DMS53 (cell line): Measurements from ENCODE around the gene PASK.
A peak's percentile ranks its signal among the peaks of the same experiment; 100 is the strongest.

Experiments used
- DNase-seq: peaks from one replicate; lab custom pipeline; 2025; lab: John Stamatoyannopoulos, UW

Gene PASK

DNA sequence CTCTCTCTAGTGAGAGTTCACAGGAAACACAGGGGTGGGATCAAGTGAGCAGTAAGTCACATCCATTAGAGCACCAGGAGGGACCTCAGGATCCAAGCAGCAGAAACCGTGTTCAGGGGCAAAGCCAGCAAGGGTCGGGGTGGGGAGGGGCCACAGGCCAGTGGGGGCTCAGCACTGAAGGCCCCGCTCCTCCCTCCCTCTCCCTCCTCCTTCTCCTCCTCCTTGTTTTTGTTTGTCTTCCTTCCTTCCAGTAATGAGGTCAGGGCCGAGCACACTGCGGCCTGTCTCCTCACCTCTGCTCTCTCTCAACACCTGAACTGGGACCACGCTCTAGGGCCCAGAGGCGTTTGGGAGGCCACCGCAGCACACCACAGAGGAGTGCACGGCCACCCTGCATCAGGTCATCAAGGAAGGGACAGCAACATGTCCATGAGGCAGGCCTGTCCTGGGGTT, 68.1 kb downstream of the PASK start:
- no peak for DNase-seq

DNA sequence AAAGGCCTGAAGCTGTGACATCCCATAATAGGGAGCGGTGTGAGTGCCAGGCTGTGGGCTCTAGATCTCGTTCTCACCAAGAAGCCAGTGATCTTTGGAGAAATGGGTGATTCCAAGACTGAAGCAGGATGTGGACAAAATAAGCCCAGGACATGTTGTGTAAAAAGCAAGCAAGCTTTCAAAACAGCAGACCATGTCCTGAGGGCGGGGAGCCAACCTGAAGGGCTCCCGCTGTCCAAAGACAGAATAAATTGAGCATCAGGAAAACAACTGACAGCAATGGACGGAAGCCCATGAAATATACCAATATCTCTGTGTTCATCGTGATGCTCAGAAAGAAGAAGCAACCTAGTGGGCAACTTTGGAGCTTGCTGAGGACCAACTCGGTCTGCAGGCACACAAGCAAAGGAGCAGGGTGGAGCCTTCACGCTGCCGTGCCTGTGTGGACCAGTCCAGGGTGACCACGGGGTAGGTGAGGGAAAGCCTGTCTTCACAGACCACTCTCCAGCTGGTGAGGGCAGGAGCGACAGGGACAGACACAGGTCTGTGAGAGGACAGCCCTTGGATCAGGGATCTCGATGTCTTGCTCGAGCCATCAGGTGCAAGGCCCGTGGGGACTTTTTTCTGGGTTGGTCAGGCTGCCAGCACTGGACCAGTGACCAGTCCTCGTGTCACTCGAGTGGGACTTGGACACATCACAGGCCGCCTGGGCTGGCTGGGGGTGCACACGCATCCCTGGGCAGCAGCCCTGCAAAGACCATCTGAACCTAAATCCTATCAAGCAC, 68.7 kb downstream of the PASK start:
- no peak for DNase-seq

DNA sequence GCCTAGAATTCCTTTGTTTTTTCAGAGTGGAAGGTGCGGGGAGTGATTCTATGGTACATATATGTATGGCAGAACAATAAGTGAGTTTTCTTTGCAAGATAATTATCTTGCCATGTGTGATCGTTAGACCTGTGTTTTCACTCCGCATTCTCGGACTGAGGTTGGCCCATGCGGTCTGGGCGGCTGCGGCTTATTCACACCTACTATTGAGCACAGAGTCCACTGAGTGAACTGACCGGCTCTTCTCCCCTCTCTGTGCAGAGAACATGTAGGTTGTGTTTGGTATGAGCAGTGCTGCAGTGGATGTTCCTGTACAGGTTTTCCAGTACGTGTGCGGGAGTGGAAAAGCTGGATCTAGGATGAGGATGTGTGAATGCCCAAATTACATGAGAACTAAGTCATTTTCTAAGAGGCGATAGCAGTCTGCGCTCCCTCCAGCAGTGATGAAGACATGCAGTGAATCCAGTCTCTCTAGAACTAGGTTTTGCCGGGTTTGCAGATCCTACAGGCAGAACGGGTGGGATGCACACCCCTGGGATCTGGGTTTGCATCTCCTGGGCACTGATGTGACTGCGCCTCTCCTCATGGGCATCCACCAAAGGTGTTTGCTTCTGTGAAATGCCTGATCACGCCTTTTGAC, 74.3 kb downstream of the PASK start:
- DNase-seq = no peak

DNA sequence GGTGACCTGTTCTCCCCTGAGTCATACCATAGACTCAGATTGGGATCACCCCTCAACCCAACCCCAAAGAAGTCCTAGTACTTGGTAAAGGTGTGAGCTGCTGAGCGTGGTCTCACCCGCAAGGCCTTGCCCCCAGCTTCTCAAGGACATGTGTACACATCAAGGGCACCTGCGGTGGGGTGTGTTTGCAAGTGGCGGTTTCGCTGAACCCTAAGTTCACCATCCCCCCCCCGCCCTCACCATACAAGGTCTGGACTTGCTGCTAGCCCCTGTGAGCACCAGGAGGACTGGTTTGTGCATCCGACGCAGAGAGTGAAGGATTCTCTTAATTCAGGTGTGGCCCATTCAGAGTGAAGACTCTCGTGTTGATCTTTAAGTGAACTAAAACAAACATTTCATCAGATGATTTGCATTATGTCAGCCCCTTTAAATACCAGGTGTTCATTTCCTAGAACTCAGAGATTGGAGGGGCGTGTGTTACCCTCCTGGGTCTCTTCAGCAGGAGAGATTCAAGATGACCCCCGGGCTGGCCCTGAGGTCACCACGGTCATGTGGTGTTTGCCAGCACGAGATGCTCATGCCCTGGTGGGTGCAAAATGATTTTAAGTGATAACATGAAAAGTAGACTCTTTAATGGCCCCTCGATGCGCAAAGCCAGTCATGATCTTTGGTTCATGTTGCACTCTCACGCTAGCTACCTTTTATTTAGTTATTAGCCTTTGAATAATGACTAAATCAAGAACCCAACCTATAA, 75.0 kb downstream of the PASK start:
- DNase-seq = no peak

DNA sequence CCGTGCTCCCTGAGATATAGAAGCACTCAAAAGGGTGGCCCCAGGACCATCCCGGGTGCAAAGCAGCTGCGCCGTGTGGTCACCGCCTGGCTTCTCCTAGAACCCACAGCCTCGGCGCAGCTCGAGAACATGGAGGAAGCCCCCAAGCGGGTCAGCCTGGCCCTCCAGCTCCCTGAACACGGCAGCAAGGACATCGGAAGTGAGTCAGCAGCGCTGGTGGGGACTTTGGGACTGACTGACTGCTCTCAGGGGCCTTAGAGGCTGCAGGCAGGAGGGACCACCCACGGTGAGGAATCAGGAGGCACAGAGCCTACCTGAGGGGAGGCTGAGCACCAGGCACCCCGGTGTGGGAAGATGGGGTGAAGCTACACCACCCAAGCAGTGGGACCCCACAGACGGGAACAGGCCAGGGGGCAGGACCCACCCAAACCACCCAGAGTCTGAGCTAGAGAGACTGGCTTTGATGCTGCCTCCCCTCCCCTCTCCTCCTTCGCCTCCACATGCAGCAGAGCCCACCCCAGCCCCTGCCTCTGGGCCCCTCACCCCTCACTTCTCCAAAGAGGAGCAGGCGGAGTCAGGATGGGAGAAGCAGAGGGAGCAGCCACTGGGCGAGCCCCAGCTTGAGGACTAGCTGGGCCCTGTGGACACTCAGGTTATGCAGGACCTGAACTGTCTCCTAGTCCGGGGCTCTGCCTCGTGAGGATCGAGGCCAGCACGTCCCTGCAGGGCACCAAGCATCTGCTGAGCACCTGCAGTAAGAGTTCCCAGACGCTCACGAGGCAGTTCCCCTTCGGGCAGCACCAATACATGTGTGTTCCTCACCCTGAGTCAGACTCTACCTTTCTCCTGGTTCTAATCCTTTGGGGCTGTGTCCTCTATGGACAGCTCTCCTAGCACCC, 75.9 kb downstream of the PASK start:
- no peak for DNase-seq

DNA sequence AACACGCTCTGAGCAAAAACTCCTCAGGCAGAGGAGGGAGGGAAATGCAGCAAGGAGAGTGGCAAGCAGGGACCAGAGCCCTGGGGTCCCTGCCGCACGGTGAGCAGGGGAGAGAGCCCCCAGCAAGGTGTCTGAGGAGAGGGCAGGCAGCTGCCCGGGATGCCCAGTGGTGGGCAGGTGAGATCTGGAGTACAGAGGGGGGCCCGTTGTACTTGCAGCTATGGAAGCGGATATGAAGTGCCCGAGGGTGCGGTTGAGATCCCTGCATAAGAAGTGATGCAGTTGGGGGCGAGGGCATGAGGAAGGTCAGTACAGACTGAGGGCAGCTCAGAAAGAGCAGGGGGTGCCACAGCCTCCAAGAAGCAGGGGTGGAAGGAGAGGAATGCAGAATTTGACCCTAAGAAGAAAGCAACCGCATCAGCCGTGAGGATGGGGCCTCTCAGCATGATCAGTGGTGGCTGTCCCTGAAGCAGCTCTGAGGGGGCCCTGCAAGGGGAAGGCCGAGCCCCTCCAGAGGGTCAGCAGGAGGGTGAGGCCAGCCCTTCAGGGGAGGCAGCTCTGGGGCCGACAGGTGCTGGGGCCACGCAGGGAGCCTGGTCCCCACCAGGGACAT, 76.6 kb downstream of the PASK start:
- no peak for DNase-seq

DNA sequence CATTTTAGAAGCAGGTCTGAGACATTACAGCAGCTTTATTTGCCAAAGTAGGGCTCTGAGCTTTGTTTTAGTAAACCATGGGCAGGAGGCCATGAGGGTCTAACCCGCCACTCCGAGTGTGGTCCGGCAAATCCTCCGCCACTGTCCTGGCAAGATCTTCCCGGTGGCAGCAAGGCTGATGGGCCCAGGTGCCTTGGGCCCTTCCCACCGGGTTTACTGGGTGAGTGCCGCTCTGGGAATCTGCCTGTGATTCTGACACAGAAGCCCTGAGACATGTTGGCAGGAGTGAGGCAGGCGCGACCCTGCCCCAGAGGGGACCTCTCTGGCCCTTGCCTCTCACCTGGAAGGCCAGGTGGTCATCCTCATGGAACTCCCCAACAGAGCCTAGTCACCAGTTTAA, 77.1 kb downstream of the PASK start:
- DNase-seq = no peak

DNA sequence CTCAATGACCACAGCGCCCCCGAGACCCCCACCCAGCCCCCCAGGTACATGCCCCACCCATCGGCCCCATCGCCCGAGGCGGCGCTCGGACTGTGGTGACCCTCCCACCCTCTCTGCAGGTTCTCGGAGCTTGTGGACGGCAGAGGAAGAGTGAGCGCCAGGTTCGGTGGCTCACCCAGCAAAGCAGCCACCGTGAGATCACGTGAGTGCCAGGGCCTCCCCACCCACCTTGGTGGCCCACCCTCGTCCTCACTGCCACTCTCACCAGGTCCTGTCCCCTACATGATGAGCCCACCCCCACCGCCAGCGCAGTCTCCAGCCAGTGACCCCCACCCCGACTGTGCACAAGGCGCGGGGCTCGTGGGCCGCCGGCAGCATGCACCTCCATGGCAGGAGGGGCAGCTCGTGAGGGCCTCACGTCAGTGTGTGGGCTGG, 77.6 kb downstream of the PASK start:
- DNase-seq = no peak

DNA sequence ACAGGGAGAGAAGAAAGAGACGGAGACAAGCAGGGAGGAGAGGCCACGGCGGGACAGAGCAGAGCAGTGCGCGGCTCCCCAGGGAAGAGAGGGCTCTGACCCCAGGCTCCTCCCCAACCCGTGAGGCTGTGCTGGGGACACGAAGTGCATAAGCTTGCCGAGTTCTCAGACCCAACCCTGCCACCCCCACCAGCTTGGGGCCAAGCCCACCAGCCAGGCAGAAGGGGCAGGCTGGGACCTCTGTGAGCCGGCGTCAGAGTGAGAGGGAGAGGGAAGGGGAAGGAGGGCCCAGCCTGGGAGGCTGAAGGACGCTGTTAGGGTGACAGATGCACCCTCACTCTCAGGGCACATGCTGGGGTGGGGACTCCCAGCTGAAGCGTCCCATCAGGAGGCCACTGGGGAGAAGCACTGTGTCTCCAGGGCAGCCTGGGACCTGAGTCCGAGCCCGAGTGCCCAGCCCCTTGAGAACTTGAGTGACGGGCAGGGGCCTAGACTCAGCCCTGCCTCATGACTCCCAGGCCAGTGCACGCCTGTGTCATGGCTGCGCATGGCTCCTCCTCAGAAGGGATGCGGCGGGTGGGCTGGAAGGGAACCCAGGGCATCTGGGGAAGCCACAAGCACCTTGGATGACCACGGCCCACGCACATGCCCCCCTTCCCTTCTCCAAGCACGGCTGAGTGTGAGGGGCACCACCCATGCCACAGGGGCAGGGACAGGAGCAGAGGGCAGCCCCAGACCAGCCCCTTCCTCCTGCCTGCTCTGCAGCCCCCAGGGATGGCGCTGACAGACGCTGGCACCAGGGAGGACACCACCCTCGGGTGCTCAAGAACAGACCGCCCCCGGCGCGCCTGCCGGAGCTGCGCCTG, 78.2 kb downstream of the PASK start:
- DNase-seq = no peak

DNA sequence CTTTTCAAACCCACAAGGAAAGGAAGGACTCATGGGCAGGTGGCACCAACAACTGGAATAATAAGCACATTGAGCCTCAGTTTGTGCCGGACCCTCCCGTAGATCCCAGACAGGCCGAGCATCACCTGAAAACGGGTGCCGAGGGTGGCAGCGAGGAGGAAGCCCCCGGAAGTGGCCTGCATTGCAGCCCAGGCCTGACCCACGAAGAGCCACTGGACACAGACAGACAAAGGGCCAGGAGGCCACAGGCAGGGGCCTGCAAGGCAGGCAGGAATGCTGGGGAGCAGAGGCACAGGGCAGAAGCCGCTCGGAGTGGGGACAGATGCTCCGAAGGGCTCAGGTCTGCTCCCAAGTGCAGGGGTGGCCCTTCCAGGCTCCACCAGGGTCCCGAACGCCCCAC, 78.9 kb downstream of the PASK start:
- DNase-seq = no peak

DNA sequence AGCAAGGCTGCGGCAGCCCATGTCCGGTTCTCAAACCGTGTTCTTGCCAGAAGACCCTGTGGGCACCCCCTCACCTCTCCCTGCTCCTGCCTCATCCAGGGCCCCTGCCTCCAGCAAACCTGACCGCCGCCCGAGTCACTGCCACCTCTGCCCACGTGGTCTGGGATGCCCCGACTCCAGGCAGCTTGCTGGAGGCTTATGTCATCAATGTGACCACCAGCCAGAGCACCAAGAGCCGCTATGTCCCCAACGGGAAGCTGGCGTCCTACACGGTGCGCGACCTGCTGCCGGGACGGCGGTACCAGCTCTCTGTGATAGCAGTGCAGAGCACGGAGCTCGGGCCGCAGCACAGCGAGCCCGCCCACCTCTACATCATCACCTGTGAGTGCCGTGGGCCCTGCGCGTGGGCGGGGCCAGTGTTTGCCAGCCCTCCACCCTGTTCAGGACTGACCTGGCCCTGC, 79.4 kb downstream of the PASK start:
- no peak for DNase-seq

DNA sequence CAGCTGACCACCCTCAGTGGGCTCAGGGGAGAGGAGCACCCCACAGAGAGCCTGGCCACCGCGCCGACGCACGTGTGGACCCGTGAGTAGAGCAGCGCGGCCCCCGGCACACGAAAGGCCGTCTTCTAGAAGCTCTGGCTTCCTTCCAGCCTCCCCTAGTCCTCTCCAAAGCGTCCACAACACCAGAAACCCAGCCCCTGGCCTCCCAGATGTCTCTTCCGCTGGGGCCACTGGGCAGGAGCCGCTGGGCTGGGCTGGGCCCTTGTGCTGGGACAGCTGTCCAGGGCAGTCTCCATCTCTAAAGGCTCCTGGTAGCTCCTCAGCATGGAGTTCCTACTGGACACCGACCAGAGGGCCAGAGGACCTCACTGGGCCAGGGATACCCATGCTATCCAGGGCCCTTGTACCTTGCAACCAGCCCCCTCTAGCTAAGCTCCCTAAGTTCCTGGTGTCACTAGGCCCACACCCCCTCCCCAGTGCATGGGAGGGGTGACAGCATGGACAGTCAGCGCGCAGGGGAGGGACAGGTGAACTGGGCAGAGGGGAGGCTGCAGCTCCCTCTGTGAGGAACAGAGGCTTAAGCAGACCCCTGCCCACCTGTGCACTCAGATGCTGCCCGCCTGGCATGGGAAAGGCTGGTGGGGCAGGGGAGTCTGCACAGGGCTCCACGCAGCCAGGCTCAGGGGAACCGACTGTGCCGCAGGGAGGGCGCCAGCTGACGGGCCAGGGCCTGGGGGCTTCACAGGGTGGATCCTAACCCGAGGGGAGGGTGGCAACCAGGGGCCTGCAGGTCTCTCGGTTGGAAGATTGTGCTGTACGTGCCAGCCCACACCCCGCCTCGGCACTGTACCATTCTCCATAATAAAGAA, 80.1 kb downstream of the PASK start:
- DNase-seq = no peak

DNA sequence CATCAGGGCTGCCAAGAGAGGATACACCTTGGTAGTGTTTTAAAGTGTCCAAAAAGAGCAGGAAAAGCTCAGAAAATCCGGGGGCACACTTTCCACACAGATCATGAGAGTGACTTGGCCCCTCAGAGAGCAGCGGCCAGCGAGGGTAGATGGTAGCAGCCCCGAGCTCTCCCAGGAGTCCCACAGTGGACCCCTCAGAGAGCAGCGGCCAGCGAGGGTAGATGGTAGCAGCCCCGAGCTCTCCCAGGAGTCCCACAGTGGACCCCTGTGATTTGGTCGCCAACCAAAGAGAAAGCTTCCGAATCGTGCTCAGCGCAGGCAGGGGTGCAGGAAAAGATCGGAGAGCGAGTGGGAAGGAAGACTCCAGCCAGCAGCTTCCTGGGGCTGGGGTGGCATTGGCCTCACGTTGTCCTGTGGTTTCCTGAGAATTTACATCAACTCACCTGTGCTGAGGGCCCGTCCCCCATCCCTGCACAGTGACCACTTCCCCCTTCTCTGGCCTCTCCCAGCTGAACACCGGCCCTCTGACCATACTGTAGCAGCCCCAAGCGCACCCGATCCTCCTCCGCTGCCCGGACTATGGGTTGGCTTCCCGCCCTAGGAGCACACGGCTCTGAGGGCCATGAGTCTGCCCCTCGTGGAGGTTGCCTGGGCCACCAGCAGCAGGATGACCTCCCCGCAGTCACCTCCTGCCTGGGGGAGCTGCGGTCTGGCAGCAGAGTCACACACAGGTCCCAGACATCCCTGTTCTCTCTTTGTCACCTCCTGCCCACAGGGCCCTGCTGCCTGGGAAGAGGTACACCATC, 80.9 kb downstream of the PASK start:
- DNase-seq = no peak

DNA sequence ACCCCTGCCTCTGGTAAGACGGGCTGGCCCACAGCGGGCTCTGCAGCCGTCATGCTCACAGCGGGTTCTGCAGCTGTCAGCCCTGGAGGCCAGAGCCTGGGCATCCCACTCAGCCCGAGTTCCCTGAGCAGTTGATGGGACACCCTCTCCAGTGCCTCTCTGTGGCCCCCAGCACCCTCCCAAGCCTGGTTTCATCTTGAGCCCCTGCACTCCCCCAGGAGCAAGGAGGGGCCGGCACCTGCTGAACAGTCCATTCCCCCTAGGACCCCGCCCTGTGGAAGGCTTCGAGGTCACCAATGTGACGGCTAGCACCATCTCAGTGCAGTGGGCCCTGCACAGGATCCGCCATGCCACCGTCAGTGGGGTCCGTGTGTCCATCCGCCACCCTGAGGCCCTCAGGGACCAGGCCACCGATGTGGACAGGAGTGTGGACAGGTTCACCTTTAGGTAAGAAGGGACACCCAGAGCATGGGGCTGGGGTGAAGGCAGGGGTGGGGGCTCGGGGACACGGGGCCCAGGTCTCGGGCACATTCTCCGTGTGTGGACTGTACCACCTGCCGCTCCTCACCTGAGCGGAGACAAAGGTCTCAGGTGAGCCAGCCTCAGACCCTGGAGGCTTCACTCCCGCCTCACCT, 81.7 kb downstream of the PASK start:
- DNase-seq = no peak

DNA sequence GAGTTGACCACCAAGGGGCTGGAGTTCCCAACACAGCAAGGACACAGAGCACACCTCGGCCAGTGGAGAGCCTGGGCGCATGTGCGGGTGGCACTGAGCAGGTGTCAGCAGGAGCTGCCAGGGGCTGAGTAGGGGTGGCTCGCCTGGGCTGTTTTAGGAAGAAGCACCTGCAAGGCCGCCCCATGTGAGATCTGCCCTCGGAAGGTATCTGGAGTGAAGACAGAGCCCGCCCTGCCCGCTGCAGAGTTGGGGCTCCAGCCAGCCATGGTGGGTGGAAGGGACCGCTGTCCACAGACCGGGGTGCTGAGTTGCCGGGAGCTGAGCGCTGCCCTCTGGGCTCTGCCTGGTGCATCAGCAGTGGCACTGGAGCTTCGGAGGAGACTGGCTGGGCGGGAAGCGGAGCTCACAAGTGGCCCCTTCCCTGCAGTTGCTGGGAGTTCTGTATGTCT, 82.4 kb downstream of the PASK start:
- no peak for DNase-seq

DNA sequence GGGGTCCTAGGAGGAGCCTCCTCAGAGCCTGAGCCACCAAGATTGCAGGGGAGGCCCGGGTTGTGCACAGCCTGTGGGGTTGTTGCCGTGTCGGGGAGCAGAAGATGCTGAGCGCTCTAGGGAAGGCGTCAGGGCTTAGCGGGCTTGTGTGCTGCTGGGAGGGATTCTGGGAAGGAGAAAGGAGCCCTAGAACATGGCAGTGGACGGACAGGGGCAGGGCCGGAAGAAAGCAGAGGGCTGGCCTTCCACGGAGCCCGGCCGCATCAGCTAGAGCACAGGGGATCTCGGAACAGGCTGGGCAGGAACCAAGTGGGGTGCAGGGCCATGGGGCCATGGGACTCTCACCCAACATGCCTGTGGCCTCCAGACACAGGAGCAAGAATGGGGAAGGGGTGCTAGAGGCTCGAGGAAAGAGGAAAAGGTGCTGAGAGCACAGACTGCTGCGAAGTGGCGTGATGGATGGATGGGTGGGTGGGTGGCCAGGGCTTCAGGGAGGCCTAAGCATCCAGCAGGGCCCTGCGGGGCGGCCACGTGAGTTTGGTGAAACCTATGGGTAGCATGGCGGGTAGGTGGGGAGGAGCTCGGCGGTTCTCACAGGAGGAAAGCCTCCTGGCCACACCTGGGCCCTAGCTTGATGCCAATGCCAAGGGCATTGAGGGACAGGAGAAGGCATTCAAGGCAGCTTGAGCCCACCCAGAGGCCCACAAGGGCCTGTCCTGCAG, 82.9 kb downstream of the PASK start:
- no peak for DNase-seq

DNA sequence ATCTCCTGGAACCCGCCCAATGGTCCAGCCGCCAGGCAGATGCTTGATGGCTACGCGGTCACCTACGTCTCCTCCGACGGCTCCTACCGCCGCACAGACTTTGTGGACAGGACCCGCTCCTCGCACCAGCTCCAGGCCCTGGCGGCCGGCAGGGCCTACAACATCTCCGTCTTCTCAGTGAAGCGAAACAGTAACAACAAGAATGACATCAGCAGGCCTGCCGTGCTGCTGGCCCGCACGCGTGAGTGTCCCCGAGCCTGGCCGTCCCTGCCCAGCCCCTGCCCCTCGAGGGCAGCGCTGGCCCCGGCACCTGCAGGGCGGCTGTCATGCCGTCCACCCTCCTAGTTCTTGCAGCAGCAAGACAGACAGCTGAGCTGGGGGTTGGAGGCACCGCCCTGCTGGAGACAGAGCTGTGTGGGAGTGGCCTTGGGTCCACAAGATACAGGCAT, 83.9 kb downstream of the PASK start:
- peak; percentile 84 for DNase-seq
